ENCODE measurements around the gene POP4. TPM values are rescaled to one million over a fixed set of nuclear protein-coding genes. Genes with fewer than 3 reads are reported as not detected.
"Not testable (repeated sequence)": the region's sequence is repeated elsewhere in the genome, so short reads cannot be mapped to it uniquely, and the experiment has no call there.

Gene POP4
- total RNA-seq, 2 donors from 2014 or later: 36.3 to 40.8 TPM

DNA sequence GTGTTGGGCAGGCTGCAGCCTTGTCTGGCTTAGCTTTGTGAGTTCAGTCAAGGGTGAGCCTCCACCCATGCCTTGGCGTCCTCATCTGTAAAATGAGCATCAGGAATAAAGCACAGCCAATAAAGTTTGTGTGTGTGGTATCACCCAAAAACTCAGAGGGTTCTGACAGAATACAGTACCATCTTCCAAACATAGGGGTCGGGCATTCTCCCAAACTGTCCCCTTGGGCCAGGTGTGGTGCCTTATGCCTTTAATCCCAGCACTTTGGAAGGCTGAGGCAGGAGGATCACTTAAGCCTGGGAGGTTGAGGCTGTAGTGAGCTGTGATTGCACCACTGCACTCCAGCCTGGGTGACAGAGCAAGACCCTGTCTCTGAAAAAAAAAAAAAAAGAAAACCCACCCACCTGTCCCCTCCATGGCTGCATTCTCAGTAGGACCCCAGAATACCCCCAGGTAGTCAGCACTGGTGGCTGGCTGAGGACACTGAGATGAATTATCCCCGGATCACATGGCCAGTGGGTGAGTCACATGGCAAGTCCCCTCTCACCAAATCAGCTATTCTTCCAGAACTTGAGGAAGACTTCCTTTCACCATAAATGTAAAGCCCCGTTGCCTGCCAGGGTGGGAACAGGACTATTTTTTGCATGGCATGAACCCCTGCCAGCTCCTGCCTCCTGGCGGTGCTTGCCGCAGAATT lies 18.6 kb downstream of the POP4 start:
- Histone ChIP-seq H3K4me3 (no peak overlapping the region), H3K27me3 (no peaks in the 10 kb centered on the region), H3K27ac (no peak overlapping the region), H3K9me3 (no peaks in the 10 kb centered on the region), H3K36me3 (no peaks in the 10 kb centered on the region), H3K4me1 (no peaks in the 10 kb centered on the region)
- no peak for DNase-seq (ENCODE audit: low spot score)
- TF ChIP-seq CTCF (IDR thresholded peaks at IDR 0.05): no peak

- no peak for DNase-seq (ENCODE audit: low spot score)
- no peaks in the 10 kb centered on the region for H3K9me3 ChIP-seq
- no peak overlapping the region for H3K4me3 ChIP-seq
- H3K27ac ChIP-seq: no peak overlapping the region
- no peaks in the 10 kb centered on the region for H3K4me1 ChIP-seq
- H3K36me3 ChIP-seq: no peaks in the 10 kb centered on the region
- no peaks in the 10 kb centered on the region for H3K27me3 ChIP-seq
- TF ChIP-seq CTCF (IDR thresholded peaks at IDR 0.05): no peak
Observed at GRCh38 chr19:29625186-29625651, 19.1 kb downstream of the POP4 start.

GRCh38 chr19:29626386-29626785 lies 20.3 kb downstream of the POP4 start:
- H3K9me3 ChIP-seq: no peaks in the 10 kb centered on the region
- TF ChIP-seq CTCF (IDR thresholded peaks at IDR 0.05): no peak
- no peaks in the 10 kb centered on the region for H3K4me1 ChIP-seq
- no peak for DNase-seq (ENCODE audit: low spot score)
- no peak overlapping the region for H3K4me3 ChIP-seq
- H3K27me3 ChIP-seq: no peaks in the 10 kb centered on the region
- H3K27ac ChIP-seq: no peak overlapping the region
- no peaks in the 10 kb centered on the region for H3K36me3 ChIP-seq

GRCh38 chr19:29626832-29627231 lies 20.7 kb downstream of the POP4 start:
- DNase-seq (ENCODE audit: low spot score); H3K27me3 ChIP-seq; H3K27ac ChIP-seq: not testable (repeated sequence)

DNA sequence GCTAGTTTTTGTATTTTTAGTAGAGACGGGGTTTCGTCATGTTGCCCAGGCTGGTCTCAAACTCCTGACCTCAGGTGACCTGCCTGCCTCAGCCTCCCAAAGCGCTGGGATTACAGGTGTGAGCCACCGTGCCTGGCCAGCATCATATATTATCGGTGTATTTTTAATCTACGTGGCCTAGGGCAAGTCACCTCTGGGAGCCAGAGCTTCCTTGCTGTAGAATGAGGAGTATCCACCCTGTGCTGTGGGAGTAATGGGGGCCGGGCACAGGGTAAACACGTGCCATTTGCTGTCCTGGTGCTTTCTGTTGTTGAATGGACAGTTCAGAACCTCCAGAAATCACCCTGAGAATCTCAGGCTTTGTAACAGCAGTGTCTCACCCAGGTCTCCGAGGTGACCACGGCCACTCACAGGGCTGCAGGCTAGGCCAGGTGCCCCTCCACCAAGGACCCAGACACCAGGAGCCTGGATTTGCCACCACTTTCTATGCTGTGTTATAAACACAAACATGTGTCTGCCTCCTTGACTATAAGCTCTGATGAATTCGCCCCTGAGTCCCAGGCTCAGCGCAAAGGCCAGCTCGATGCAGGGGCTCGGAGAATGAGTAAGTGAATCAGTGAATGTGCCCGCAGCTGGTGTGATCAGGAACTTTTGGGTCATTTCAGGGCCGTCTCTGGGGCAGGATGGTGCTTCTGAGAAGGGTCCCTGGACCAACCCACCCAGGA lies 22.7 kb downstream of the POP4 start:
- Histone ChIP-seq H3K9me3 (no peaks in the 10 kb centered on the region), H3K27ac (no peak overlapping the region), H3K4me1 (no peaks in the 10 kb centered on the region), H3K27me3 (no peaks in the 10 kb centered on the region), H3K36me3 (no peaks in the 10 kb centered on the region), H3K4me3 (no peak overlapping the region)
- no peak for DNase-seq (ENCODE audit: low spot score)
- no peak for TF ChIP-seq CTCF (IDR thresholded peaks at IDR 0.05)

More at GRCh38 chr19:29626832-29627231, 20.7 kb downstream of the POP4 start:
- H3K9me3 ChIP-seq, H3K4me3 ChIP-seq, H3K4me1 ChIP-seq, H3K36me3 ChIP-seq: not testable (repeated sequence)

DNA sequence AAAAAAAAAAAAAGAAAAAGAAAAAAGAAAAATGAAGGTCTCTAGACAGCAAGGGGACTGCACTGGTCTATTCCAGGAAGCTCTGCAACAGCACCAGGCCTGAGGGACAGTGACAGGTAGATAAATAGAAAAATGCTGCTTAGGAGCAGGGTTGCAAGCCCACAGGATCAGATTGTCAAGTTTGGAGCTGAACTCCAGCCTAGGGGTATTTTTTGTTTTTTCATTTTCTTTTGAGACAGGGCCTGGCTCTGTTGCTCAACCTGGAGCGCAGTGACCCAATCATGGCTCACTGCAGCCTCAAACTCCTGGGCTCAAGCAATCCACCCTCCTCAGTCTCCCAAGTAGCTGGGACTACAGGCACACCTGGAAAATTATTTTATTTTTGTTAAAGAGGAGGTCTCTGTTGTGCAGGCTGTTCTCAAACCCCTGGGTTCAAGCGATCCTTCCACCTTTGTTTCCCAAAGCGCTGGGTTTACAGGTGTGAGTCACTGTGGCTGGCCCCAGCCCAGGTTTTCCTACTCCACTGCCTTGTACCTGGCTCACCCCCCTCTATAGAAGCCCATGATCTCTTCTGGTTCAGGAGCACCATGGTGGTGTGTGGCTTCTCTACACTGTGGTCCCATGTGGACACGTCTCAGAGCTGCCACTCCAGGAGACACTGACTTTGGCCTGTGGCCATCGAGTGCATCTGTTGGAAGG lies 23.9 kb downstream of the POP4 start:
- no peak for DNase-seq (ENCODE audit: low spot score)
- Histone ChIP-seq H3K36me3 (no peaks in the 10 kb centered on the region), H3K27me3 (no peaks in the 10 kb centered on the region), H3K4me1 (peaks cover 0 to under 1% of the 10 kb centered on the region in 2 donors), H3K27ac (no peak overlapping the region), H3K4me3 (no peak overlapping the region), H3K9me3 (no peaks in the 10 kb centered on the region)
- no peak for TF ChIP-seq CTCF (IDR thresholded peaks at IDR 0.05)
